Neuronal stem cell (in vitro differentiated cells): ENCODE data around the gene ENAH.
A peak's percentile ranks its signal among the peaks of the same experiment; 100 is the strongest.

Experiments used
- DNase-seq: peaks from one replicate; pipeline ENCODE4 v3.0.0-alpha.2; 2013; ENCODE audit warnings: low spot score
- H2AFZ ChIP-seq: one replicate; pipeline ENCODE4 v1.6.1; 2013; ENCODE audit warnings: mild to moderate bottlenecking, low read length, inconsistent platforms
- H2AK5ac ChIP-seq: 2 replicates; pipeline ENCODE4 v1.6.1; 2013; ENCODE audit warnings: low read depth, mild to moderate bottlenecking, inconsistent platforms, low read length, moderate library complexity, mixed read lengths
- H2BK120ac ChIP-seq: 2 replicates; pipeline ENCODE4 v1.6.1; 2013; ENCODE audit warnings: low read depth, mild to moderate bottlenecking, inconsistent platforms, low read length, moderate library complexity, mixed read lengths
- H2BK12ac ChIP-seq: one replicate; pipeline ENCODE4 v1.6.1; 2013; ENCODE audit warnings: low read length, inconsistent platforms
- H2BK15ac ChIP-seq: 2 replicates; pipeline ENCODE4 v1.6.1; 2013; ENCODE audit warnings: mild to moderate bottlenecking, low read length, inconsistent platforms, mixed read lengths
- H2BK5ac ChIP-seq: one replicate; pipeline ENCODE4 v1.6.1; 2013; ENCODE audit warnings: inconsistent platforms, mild to moderate bottlenecking, low read length, moderate library complexity
- H3K14ac ChIP-seq: one replicate; pipeline ENCODE4 v1.6.1; 2013; ENCODE audit warnings: low read length, inconsistent platforms
- H3K18ac ChIP-seq: 2 replicates; pipeline ENCODE4 v1.6.1; 2013; ENCODE audit warnings: low read length, inconsistent platforms
- H3K23ac ChIP-seq: 2 replicates; pipeline ENCODE4 v1.6.1; 2013; ENCODE audit warnings: low read depth, mild to moderate bottlenecking, mixed read lengths, low read length, inconsistent platforms; ENCODE audit not compliant: poor library complexity
- H3K27ac ChIP-seq: replicated peaks from 3 replicates; pipeline ENCODE4 v1.5.1; 2013; ENCODE audit warnings: low read length, inconsistent platforms
- H3K27me3 ChIP-seq, 3 experiments: 2 replicates each; pipeline ENCODE4 v1.6.1; 2013; ENCODE audit warnings: low read length in 3 of 3, mild to moderate bottlenecking in 2 of 3, inconsistent platforms in 1 of 3, low read depth in 1 of 3, mixed read lengths in 1 of 3, moderate library complexity in 1 of 3; ENCODE audit not compliant: control insufficient read depth in 3 of 3, insufficient read depth in 3 of 3
- H3K36me3 ChIP-seq, 2 donors: replicated peaks in 1 of 2; 2 replicates each; pipeline ENCODE4 v1.6.1; 2013; ENCODE audit warnings: low read length in 2 of 2; ENCODE audit not compliant: control insufficient read depth in 2 of 2, insufficient read depth in 2 of 2
- H3K4ac ChIP-seq: 2 replicates; pipeline ENCODE4 v1.6.1; 2013; ENCODE audit warnings: inconsistent platforms, mild to moderate bottlenecking, low read length, moderate library complexity
- H3K4me1 ChIP-seq, 2 donors: 1 replicate in 1 of 2; 2 replicates in 1 of 2; pipeline ENCODE4 v1.6.1; 2013; ENCODE audit warnings: low read length in 2 of 2, low read depth in 1 of 2; ENCODE audit not compliant: control insufficient read depth in 2 of 2, insufficient read depth in 1 of 2
- H3K4me2 ChIP-seq: one replicate; pipeline ENCODE4 v1.6.1; 2013; ENCODE audit warnings: mild to moderate bottlenecking, low read length, inconsistent platforms; ENCODE audit not compliant: insufficient read depth, poor library complexity, severe bottlenecking
- H3K4me3 ChIP-seq, 2 donors: 2 replicates each; pipeline ENCODE4 v1.5.1; 2013; ENCODE audit warnings: low read length in 2 of 2, mild to moderate bottlenecking in 2 of 2, inconsistent platforms in 1 of 2, moderate library complexity in 1 of 2
- H3K79me1 ChIP-seq: one replicate; pipeline ENCODE4 v1.6.1; 2013; ENCODE audit warnings: low read depth, mild to moderate bottlenecking, inconsistent platforms, low read length, moderate library complexity
- H3K9ac ChIP-seq: one replicate; pipeline ENCODE4 v1.6.1; 2013; ENCODE audit warnings: mild to moderate bottlenecking, low read depth, low read length, inconsistent platforms; ENCODE audit not compliant: poor library complexity
- H3K9me3 ChIP-seq, 2 donors: replicated peaks in 1 of 2; 2 replicates each; pipeline versions ENCODE3 to v1.6.1; 2013; ENCODE audit warnings: low read length in 2 of 2, mild to moderate bottlenecking in 2 of 2, inconsistent platforms in 1 of 2, low read depth in 1 of 2, mixed read lengths in 1 of 2, moderate library complexity in 1 of 2; ENCODE audit not compliant: control insufficient read depth in 2 of 2, insufficient read depth in 1 of 2
- H4K8ac ChIP-seq: one replicate; pipeline ENCODE4 v1.6.1; 2013; ENCODE audit warnings: low read depth, mild to moderate bottlenecking, inconsistent platforms, low read length, moderate library complexity
- H4K91ac ChIP-seq: one replicate; pipeline ENCODE4 v1.6.1; 2013; ENCODE audit warnings: low read length, low read depth, mild to moderate bottlenecking, inconsistent platforms; ENCODE audit not compliant: poor library complexity
- WGBS, 2 donors: extraction: QIAGEN DNeasy Blood & Tissue Kit; methylation state at CpG; one replicate each; pipeline ENCODE4 v1.1.7; 2013; ENCODE audit warnings: missing lambda C conversion rate in 2 of 2, mixed read lengths in 1 of 2; ENCODE audit not compliant: insufficient read length in 2 of 2, insufficient replicate concordance in 1 of 2; ENCODE audit errors: extremely low coverage in 2 of 2; 5-methylcytosine and 5-hydroxymethylcytosine counted together

The ENAH gene

GRCh38 chr1:225650179-225650578 is 2.7 kb downstream of the ENAH start:
- H2AK5ac ChIP-seq, result no peak overlapping the region
- no peak overlapping the region for H3K14ac ChIP-seq
- H3K27ac ChIP-seq, result no peak overlapping the region
- H3K9ac ChIP-seq, result no peak overlapping the region
- no peak overlapping the region for H2BK120ac ChIP-seq
- no peak for DNase-seq
- no CpG with 5 or more reads among the region's 5 CpGs for WGBS, 2 donors
- no peak overlapping the region for H3K4ac ChIP-seq
- no peak overlapping the region for H3K4me2 ChIP-seq
- peaks cover 2 to 47% of the 10 kb centered on the region in 2 donors for H3K36me3 ChIP-seq
- no peak overlapping the region for H2BK5ac ChIP-seq
- no peak overlapping the region for H2AFZ ChIP-seq
- H3K4me3 ChIP-seq, result peak overlapping the region in 1 of 2 donors; percentile 78
- H3K4me1 ChIP-seq, result peaks cover 1 to 8% of the 10 kb centered on the region in 2 donors
- no peak overlapping the region for H2BK12ac ChIP-seq
- peaks cover 2 to 32% of the 10 kb centered on the region in 2 donors for H3K9me3 ChIP-seq
- no peak overlapping the region for H3K23ac ChIP-seq
- no peak overlapping the region for H4K91ac ChIP-seq
- H3K18ac ChIP-seq, result no peak overlapping the region
- H3K27me3 ChIP-seq, result no peaks in the 10 kb centered on the region
- no peak overlapping the region for H2BK15ac ChIP-seq
- H3K79me1 ChIP-seq, result no peaks in the 10 kb centered on the region
- no peak overlapping the region for H4K8ac ChIP-seq

DNA sequence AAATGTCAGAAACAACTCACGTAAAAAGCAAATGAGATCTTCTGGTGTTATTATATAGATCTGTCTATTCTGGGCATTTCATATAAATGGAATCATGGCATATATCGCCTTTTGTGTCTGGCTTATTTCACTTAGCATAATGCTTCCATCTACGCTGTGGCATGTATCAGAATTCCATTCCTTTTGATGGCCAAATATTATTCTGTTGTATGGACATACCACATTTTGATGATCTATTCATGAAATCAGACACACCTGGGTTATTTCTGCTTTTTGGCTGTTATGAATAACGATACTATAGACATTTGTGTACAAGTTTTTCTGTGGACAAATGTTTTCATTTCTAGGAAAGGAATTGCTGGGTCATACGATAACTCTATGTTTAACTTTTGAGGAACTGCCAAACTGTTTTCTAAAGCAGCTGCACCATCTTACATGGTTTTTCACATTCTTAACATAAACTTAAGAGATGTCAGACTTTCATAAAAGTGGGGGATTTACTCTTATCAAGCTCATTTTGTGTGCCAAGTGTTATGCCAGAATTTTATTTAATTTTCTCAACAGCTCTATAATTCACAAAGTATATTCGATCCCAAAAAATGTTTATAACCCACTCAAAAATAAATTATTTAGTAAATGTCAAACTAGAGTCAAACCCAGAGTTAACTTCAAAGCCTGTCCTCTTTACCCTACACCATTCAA is 7.6 kb downstream of the ENAH start:
- no peak for DNase-seq
- Histone ChIP-seq H3K9me3 (peaks cover 2 to 68% of the 10 kb centered on the region in 2 donors), H3K23ac (no peak overlapping the region), H3K36me3 (peaks cover 8 to 91% of the 10 kb centered on the region in 2 donors), H3K27ac (no peak overlapping the region), H4K8ac (no peak overlapping the region), H3K4me1 (peaks cover 3 to 8% of the 10 kb centered on the region in 2 donors), H3K9ac (no peak overlapping the region), H3K14ac (no peak overlapping the region), H2BK12ac (no peak overlapping the region), H3K4ac (no peak overlapping the region), H2AFZ (no peak overlapping the region), H3K4me3 (no peak overlapping the region), H2BK5ac (no peak overlapping the region), H2BK15ac (no peak overlapping the region), H3K27me3 (no peaks in the 10 kb centered on the region), H2BK120ac (no peak overlapping the region), H4K91ac (no peak overlapping the region), H3K18ac (no peak overlapping the region), H3K79me1 (peaks cover 2% of the 10 kb centered on the region), H2AK5ac (no peak overlapping the region), H3K4me2 (no peak overlapping the region)
- no CpG with 5 or more reads among the region's 6 CpGs for WGBS, 2 donors

DNA sequence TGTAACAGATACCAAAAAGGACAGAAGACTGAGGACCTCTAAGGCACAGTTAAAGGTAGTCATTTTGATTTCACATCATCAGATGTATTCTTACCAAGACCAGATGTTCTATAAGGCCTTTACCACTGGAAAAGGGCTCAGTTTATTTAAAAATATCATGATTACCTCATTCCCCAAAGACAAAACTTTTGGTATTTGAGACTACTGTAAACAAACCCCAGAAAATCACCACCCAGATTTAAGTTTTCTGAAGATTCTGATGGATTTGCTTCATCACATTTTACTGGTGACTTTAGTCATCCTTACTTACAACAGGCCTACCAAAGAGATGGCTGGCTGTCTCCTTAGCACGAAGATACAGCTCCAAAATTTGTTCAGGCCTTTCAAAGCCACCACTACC is 8.3 kb downstream of the ENAH start:
- H2BK12ac ChIP-seq, result no peak overlapping the region
- H3K4ac ChIP-seq, result no peak overlapping the region
- no peak for DNase-seq
- H3K23ac ChIP-seq, result no peak overlapping the region
- WGBS, 2 donors, result no CpG with 5 or more reads among the region's 1 CpG
- no peak overlapping the region for H3K4me2 ChIP-seq
- no peak overlapping the region for H2BK15ac ChIP-seq
- no peak overlapping the region for H2BK120ac ChIP-seq
- H3K79me1 ChIP-seq, result peaks cover 2% of the 10 kb centered on the region
- no peak overlapping the region for H4K8ac ChIP-seq
- peaks cover 2 to 75% of the 10 kb centered on the region in 2 donors for H3K9me3 ChIP-seq
- no peak overlapping the region for H3K14ac ChIP-seq
- no peak overlapping the region for H4K91ac ChIP-seq
- no peak overlapping the region for H3K18ac ChIP-seq
- no peak overlapping the region for H3K27ac ChIP-seq
- no peaks in the 10 kb centered on the region for H3K27me3 ChIP-seq
- H2AK5ac ChIP-seq, result no peak overlapping the region
- H3K4me1 ChIP-seq, result peaks cover 3 to 4% of the 10 kb centered on the region in 2 donors
- no peak overlapping the region for H2AFZ ChIP-seq
- H2BK5ac ChIP-seq, result no peak overlapping the region
- no peak overlapping the region for H3K9ac ChIP-seq
- H3K4me3 ChIP-seq, result no peak overlapping the region
- peaks cover 8 to 91% of the 10 kb centered on the region in 2 donors for H3K36me3 ChIP-seq

DNA sequence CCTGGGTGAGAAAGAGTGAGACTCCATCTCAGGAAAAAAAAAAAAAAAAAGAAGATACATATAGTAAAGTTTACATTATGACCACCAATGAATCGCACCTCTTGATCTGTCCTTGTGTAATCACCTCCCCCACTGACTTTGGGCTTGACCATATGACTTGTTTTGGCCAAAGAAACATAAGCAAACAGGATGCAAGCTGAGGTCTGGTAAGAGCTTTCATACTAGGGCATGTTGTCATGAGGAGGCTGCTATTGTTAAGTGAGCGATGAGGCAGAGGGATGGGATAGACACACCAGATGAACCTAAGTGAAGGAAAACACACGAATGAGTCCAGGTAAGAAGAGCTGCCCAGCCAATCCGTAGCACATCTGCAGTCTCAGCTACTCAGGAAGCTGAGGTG is 10.7 kb downstream of the ENAH start:
- peaks cover 8 to 78% of the 10 kb centered on the region in 2 donors for H3K9me3 ChIP-seq
- no peak overlapping the region for H2BK12ac ChIP-seq
- H3K4ac ChIP-seq, result no peak overlapping the region
- no peak overlapping the region for H3K9ac ChIP-seq
- DNase-seq, result no peak
- WGBS, 2 donors, result no CpG with 5 or more reads among the region's 4 CpGs
- H2BK120ac ChIP-seq, result no peak overlapping the region
- H3K23ac ChIP-seq, result no peak overlapping the region
- H3K36me3 ChIP-seq, result peaks cover 12 to 90% of the 10 kb centered on the region in 2 donors
- H3K14ac ChIP-seq, result no peak overlapping the region
- H4K91ac ChIP-seq, result no peak overlapping the region
- peaks cover 0 to 2% of the 10 kb centered on the region in 2 donors for H3K4me1 ChIP-seq
- no peak overlapping the region for H2BK5ac ChIP-seq
- peaks cover 2% of the 10 kb centered on the region for H3K79me1 ChIP-seq
- H3K4me3 ChIP-seq, result no peak overlapping the region
- H2BK15ac ChIP-seq, result no peak overlapping the region
- H3K27me3 ChIP-seq, result no peaks in the 10 kb centered on the region
- no peak overlapping the region for H4K8ac ChIP-seq
- no peak overlapping the region for H2AFZ ChIP-seq
- no peak overlapping the region for H2AK5ac ChIP-seq
- H3K18ac ChIP-seq, result no peak overlapping the region
- H3K27ac ChIP-seq, result no peak overlapping the region
- no peak overlapping the region for H3K4me2 ChIP-seq
